H1 (cell line): ENCODE data around the gene PRSS12. TPM values are rescaled to one million over a fixed set of nuclear protein-coding genes. Genes with fewer than 3 reads are reported as not detected.

Experiments used
- CTCF ChIA-PET: fragments of 300-600 bp; sonication (Branson Sonifier 250); formaldehyde crosslinking; loops from one replicate; lab custom pipeline; 2021; ENCODE audit not compliant: partially characterized antibody; lab: Charles Lee
- POLR2A ChIA-PET: fragments of 300-600 bp; sonication (Branson Sonifier 250); formaldehyde crosslinking; loops from one replicate; lab custom pipeline; 2021; ENCODE audit warnings: inconsistent platforms; ENCODE audit not compliant: partially characterized antibody; lab: Charles Lee
- DNase-seq, 2 experiments: peaks; one replicate each; pipeline versions ENCODE4 v3.0.0 to v3.0.0-alpha.2; 2010 to 2022; ENCODE audit warnings: low spot score in 2 of 2, low read depth in 1 of 2, mixed read lengths in 1 of 2
- FAIRE-seq: peaks from 2 replicates; lab custom pipeline; 2011; peaks lifted over from hg19 to GRCh38; lab: Jason Lieb, UNC
- H2AFZ ChIP-seq: 2 replicates; pipeline ENCODE4 v1.8.1; 2012; ENCODE audit warnings: low read length, inconsistent platforms
- H2AK5ac ChIP-seq: 2 replicates; pipeline ENCODE4 v1.6.1; 2013; ENCODE audit warnings: low read depth, low read length
- H2BK120ac ChIP-seq: replicated peaks from 2 replicates; pipeline ENCODE3; 2013; ENCODE audit warnings: low read depth, low read length, inconsistent platforms
- H2BK12ac ChIP-seq: 2 replicates; pipeline ENCODE4 v1.6.1; 2013; ENCODE audit warnings: low read depth, low read length
- H2BK15ac ChIP-seq: 2 replicates; pipeline ENCODE4 v1.6.1; 2013; ENCODE audit warnings: low read length
- H2BK20ac ChIP-seq: 2 replicates; pipeline ENCODE4 v1.6.1; 2013; ENCODE audit warnings: low read length
- H2BK5ac ChIP-seq: 2 replicates; pipeline ENCODE4 v1.6.1; 2013; ENCODE audit warnings: low read depth, low read length
- H3K14ac ChIP-seq: 2 replicates; pipeline ENCODE4 v1.6.1; 2013; ENCODE audit warnings: inconsistent platforms; ENCODE audit not compliant: insufficient read length
- H3K18ac ChIP-seq: 2 replicates; pipeline ENCODE4 v1.6.1; 2013; ENCODE audit warnings: low read length; ENCODE audit errors: extremely low read depth
- H3K23ac ChIP-seq: 2 replicates; pipeline ENCODE4 v1.6.1; 2013; ENCODE audit warnings: inconsistent platforms; ENCODE audit not compliant: insufficient read length
- H3K23me2 ChIP-seq: 2 replicates; pipeline ENCODE4 v1.6.1; 2013; ENCODE audit warnings: low read depth, low read length
- H3K27ac ChIP-seq: 2 replicates; pipeline ENCODE4 v1.6.1; 2011; ENCODE audit warnings: low read depth, low read length, inconsistent platforms
- H3K27me3 ChIP-seq, 4 experiments: replicated peaks in 1 of 4; 1 replicate in 1 of 4; 2 replicates in 3 of 4; pipeline versions ENCODE4 v1.6.1 to v1.8.1; 2011 to 2013; ENCODE audit warnings: low read length in 3 of 4, mild to moderate bottlenecking in 3 of 4, inconsistent platforms in 2 of 4, mixed read lengths in 2 of 4, moderate library complexity in 1 of 4; ENCODE audit not compliant: control insufficient read depth in 3 of 4, insufficient read depth in 3 of 4; ENCODE audit errors: extremely low read depth in 1 of 4
- H3K36me3 ChIP-seq, 4 experiments: 2 replicates each; pipeline versions ENCODE4 v1.6.1 to v1.8.1; 2011 to 2013; ENCODE audit warnings: mild to moderate bottlenecking in 4 of 4, low read length in 3 of 4, moderate library complexity in 2 of 4, control low read depth in 1 of 4, inconsistent platforms in 1 of 4; ENCODE audit not compliant: insufficient read depth in 4 of 4, control insufficient read depth in 2 of 4
- H3K4ac ChIP-seq: replicated peaks from 2 replicates; pipeline ENCODE3; 2013; ENCODE audit warnings: low read length, low read depth, mixed read lengths, inconsistent platforms; ENCODE audit not compliant: insufficient read length
- H3K4me1 ChIP-seq, 4 experiments: replicated peaks in 1 of 4; 1 replicate in 1 of 4; 2 replicates in 3 of 4; pipeline versions ENCODE4 v1.6.1 to v1.8.1; 2011 to 2013; ENCODE audit warnings: low read length in 3 of 4, inconsistent platforms in 2 of 4, mixed read lengths in 1 of 4; ENCODE audit not compliant: insufficient read depth in 4 of 4, control insufficient read depth in 3 of 4
- H3K4me2 ChIP-seq, 2 experiments: 2 replicates each; pipeline versions ENCODE4 v1.6.1 to v1.8.1; 2011 to 2013; ENCODE audit warnings: low read depth in 2 of 2, low read length in 2 of 2, control low read depth in 1 of 2, inconsistent platforms in 1 of 2, mild to moderate bottlenecking in 1 of 2; ENCODE audit not compliant: insufficient read depth in 1 of 2
- H3K4me3 ChIP-seq, 4 experiments: fragments of 200-600, 300-600 bp in 1 of 4; sonication (generic), shearing (Covaris generic), sonication (Bioruptor Twin) in 1 of 4; 2 replicates each; pipeline versions ENCODE4 v1.5.1 to v1.8.1; 2011 to 2016; ENCODE audit warnings: low read length in 4 of 4, low read depth in 3 of 4, control low read depth in 2 of 4, inconsistent platforms in 2 of 4, mild to moderate bottlenecking in 2 of 4, mixed read lengths in 1 of 4, moderate library complexity in 1 of 4; ENCODE audit not compliant: insufficient read depth in 2 of 4; ENCODE audit errors: extremely low read depth in 1 of 4
- H3K56ac ChIP-seq: replicated peaks from 2 replicates; pipeline ENCODE3; 2013; ENCODE audit warnings: low read depth, mild to moderate bottlenecking, mixed read lengths, low read length, inconsistent platforms; ENCODE audit not compliant: insufficient read length
- H3K79me1 ChIP-seq: 2 replicates; pipeline ENCODE4 v1.6.1; 2013; ENCODE audit warnings: low read depth, low read length, control low read depth
- H3K79me2 ChIP-seq, 2 experiments: 2 replicates each; pipeline versions ENCODE4 v1.6.1 to v1.8.1; 2012 to 2013; ENCODE audit warnings: low read length in 2 of 2, mild to moderate bottlenecking in 2 of 2, inconsistent platforms in 1 of 2; ENCODE audit not compliant: insufficient read depth in 2 of 2, control insufficient read depth in 1 of 2
- H3K9ac ChIP-seq, 4 experiments: replicated peaks in 1 of 4; 1 replicate in 1 of 4; 2 replicates in 3 of 4; pipeline versions ENCODE4 v1.6.1 to v1.8.1; 2011 to 2013; ENCODE audit warnings: low read depth in 3 of 4, low read length in 3 of 4, control low read depth in 2 of 4, mild to moderate bottlenecking in 2 of 4, moderate library complexity in 2 of 4, inconsistent platforms in 1 of 4; ENCODE audit errors: extremely low read depth in 1 of 4
- H3K9me3 ChIP-seq, 2 experiments: 2 replicates each; pipeline versions ENCODE4 v1.6.1 to v1.8.1; 2012 to 2013; ENCODE audit warnings: mild to moderate bottlenecking in 2 of 2, moderate library complexity in 2 of 2, control low read depth in 1 of 2, inconsistent platforms in 1 of 2, low read depth in 1 of 2, low read length in 1 of 2, mixed read lengths in 1 of 2; ENCODE audit not compliant: insufficient read depth in 2 of 2
- H4K20me1 ChIP-seq, 2 experiments: replicated peaks in 1 of 2; 2 replicates each; pipeline versions ENCODE3 to v1.8.1; 2011 to 2013; ENCODE audit warnings: inconsistent platforms in 2 of 2, low read length in 2 of 2, mild to moderate bottlenecking in 1 of 2; ENCODE audit not compliant: insufficient read depth in 2 of 2, control insufficient read depth in 1 of 2
- H4K5ac ChIP-seq: 2 replicates; pipeline ENCODE4 v1.6.1; 2013; ENCODE audit warnings: low read length, low read depth, mixed read lengths, inconsistent platforms; ENCODE audit not compliant: insufficient read length
- H4K8ac ChIP-seq: 2 replicates; pipeline ENCODE4 v1.8.0; 2013; ENCODE audit warnings: mild to moderate bottlenecking, moderate library complexity, low read length, inconsistent platforms; ENCODE audit not compliant: insufficient read depth; ENCODE audit errors: extremely low read depth
- H4K91ac ChIP-seq: replicated peaks from 2 replicates; pipeline ENCODE3; 2013; ENCODE audit warnings: low read length, mixed read lengths, inconsistent platforms; ENCODE audit not compliant: insufficient read length
- GABPA ChIP-seq: IDR thresholded peaks from 2 replicates; pipeline ENCODE4 v1.6.1; 2011; ENCODE audit warnings: mild to moderate bottlenecking, low read length, moderate library complexity, borderline replicate concordance; ENCODE audit not compliant: insufficient read depth
- GTF2F1 ChIP-seq: IDR thresholded peaks from 2 replicates; pipeline ENCODE4 v1.6.1; 2012; ENCODE audit warnings: low read depth, low read length, improper control_type of control experiment, borderline replicate concordance
- KDM5A ChIP-seq: fragments of 200-600 bp; IDR thresholded peaks from 2 replicates; pipeline ENCODE4 v1.7.1; 2012; ENCODE audit warnings: mild to moderate bottlenecking, low read length, inconsistent platforms, mixed read lengths
- POLR2A ChIP-seq, 2 experiments: IDR thresholded peaks; 1 replicate in 1 of 2; 2 replicates in 1 of 2; pipeline ENCODE4 v1.6.1; 2011; ENCODE audit warnings: low read depth in 2 of 2, low read length in 2 of 2, mild to moderate bottlenecking in 2 of 2; ENCODE audit errors: control extremely low read depth in 1 of 2
- SAP30 ChIP-seq: fragments of 300-600 bp; sonication (generic); IDR thresholded peaks from 2 replicates; pipeline ENCODE4 v1.7.1; 2012; ENCODE audit warnings: low read length, moderate library complexity, mild to moderate bottlenecking, inconsistent platforms; ENCODE audit not compliant: insufficient read depth, insufficient replicate concordance
- WGBS, 2 experiments: shearing (Covaris generic) in 1 of 2; methylation state at CpG; one replicate each; pipeline versions ENCODE4 v1.1.6 to v1.1.7; 2013 to 2015; ENCODE audit warnings: low lambda C conversion rate in 2 of 2, mixed read lengths in 2 of 2, inconsistent platforms in 1 of 2, low coverage in 1 of 2, missing lambda C conversion rate in 1 of 2; ENCODE audit not compliant: insufficient replicate concordance in 2 of 2, insufficient coverage in 1 of 2, insufficient read length in 1 of 2; ENCODE audit errors: extremely low coverage in 1 of 2, missing lambda C conversion rate in 1 of 2; 5-methylcytosine and 5-hydroxymethylcytosine counted together
- polyA plus RNA-seq, 7 experiments: library from polyadenylated mRNA; depleted of rRNA in 3 of 7; stranded (reverse) in 5 of 7; unstranded in 2 of 7; fragments of >200 nt in 5 of 7; fragments of 200-250 nt in 2 of 7; gene quantifications; 1 replicate in 5 of 7; 2 replicates in 1 of 7; 4 replicates in 1 of 7; pipeline versions ENCODE4 v1.2.1 to v1.2.3, GENCODE V29; 2011 to 2013; ENCODE audit warnings: missing spikeins in 2 of 7, mixed read lengths in 2 of 7
- total RNA-seq: library from RNA; stranded (reverse); fragmentation: NEBNext Ultra II Directional; extraction: Animal tissue kit (Norgen Biotek cat#: 25700); gene quantifications from 2 replicates; pipeline ENCODE4 v1.2.1, GENCODE V29; 2021
- TF ChIP-seq, protein P1 (sequence below): IDR thresholded peaks from 2 replicates; pipeline ENCODE4 v1.6.1; 2012; ENCODE audit warnings: inconsistent platforms

The PRSS12 gene
- total and polyA plus RNA-seq, 2 of the 8 experiments (the other 6 are each of a cell fraction or from before 2014, with no cell fraction given), result 2.6 to 9.3 TPM

DNA sequence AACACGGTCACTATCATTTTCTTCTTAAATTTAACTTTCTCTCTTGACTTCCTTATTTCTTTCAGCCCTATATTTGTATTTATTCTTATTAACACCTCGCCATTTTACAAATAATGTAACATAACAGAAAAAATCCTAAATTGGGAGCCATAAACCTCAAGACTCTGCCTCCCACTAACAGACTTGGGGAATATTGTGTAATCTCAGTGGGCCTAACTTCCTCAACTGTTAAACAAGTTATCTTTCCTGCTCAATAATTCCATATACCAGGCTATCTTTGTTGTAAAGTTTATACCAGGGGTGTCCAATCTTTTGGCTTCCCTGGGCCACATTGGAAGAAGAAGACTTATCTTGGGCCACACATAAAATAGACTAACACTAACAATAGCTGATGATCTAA is 26.2 kb downstream of the PRSS12 start:
- Histone ChIP-seq H3K23me2 (no peaks in the 10 kb centered on the region), H3K4me3 (no peak overlapping the region), H3K36me3 (no peaks in the 10 kb centered on the region), H3K9me3 (no peaks in the 10 kb centered on the region), H3K4me1 (peaks cover 0 to 2% (median 0%) of the 10 kb centered on the region in 4 experiments; a peak in 1 of 7 replicates), H3K4me2 (no peak overlapping the region), H2AFZ (no peak overlapping the region), H2BK12ac (no peak overlapping the region), H3K18ac (no peak overlapping the region), H4K91ac (no peak overlapping the region), H2AK5ac (no peak overlapping the region), H2BK5ac (no peak overlapping the region), H4K5ac (no peak overlapping the region), H4K20me1 (no peaks in the 10 kb centered on the region), H2BK15ac (no peak overlapping the region), H3K4ac (no peak overlapping the region), H3K27ac (no peak overlapping the region), H3K14ac (no peak overlapping the region), H3K23ac (no peak overlapping the region), H2BK120ac (no peak overlapping the region), H2BK20ac (no peak overlapping the region), H4K8ac (no peak overlapping the region), H3K79me1 (no peaks in the 10 kb centered on the region), H3K79me2 (no peaks in the 10 kb centered on the region), H3K9ac (no peak overlapping the region), H3K27me3 (no peaks in the 10 kb centered on the region), H3K56ac (no peak overlapping the region)
- DNase-seq (no peak), FAIRE-seq (no peak)
- ChIA-PET CTCF (interaction anchor here (0.6 to 2.0 kb wide), 2 partner anchors 27 to 356 kb away, joined by 3 to 5 read pairs; partner anchors contain the start of gene PRSS12), POLR2A (no interaction called here)
- TF ChIP-seq SAP30 (no peak), GABPA (no peak), GTF2F1 (no peak), KDM5A (no peak), POLR2A (IDR thresholded peaks at IDR 0.05; ENCODE audit: control extremely low read depth in 1 of 2, low read depth in 2 of 2, low read length in 2 of 2) (no peak)
- TF ChIP-seq, protein P1, sequence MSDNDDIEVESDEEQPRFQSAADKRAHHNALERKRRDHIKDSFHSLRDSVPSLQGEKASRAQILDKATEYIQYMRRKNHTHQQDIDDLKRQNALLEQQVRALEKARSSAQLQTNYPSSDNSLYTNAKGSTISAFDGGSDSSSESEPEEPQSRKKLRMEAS, result no peak
- WGBS, 2 experiments, result 100% methylated on average over 1 to 2 of the region's 2 CpGs
